DMS53 treated with DMSO at 0.1 percent for 48 hours (cell line): Measurements from ENCODE around the gene NAPG.
"Not testable (repeated sequence)": the region's sequence is repeated elsewhere in the genome, so short reads cannot be mapped to it uniquely, and the experiment has no call there.

Experiments used
- DNase-seq: peaks from one replicate; lab custom pipeline; 2025; ENCODE audit not compliant: unreplicated experiment; lab: John Stamatoyannopoulos, UW

NAPG gene

DNA sequence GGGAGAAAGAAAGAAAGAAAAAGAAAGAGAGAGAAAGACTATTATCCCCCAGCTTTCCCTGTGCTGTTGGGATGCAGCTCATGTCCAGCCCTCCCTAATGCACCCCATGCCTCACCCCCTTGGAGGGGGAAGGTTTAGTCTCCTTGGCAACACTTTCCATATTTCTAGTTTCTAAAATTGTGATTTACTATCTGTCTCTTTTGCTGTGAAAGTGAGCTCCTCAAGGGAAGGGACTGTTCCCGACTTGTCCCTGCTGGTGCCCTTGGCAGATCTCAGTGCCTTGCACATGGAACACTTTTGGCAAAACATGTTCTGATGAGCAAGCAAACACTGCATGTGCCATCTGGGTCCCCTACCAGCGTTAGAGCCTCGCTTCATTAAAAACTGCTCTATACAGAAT lies 11.7 kb upstream of the NAPG start:
- DNase-seq = no peak

DNA sequence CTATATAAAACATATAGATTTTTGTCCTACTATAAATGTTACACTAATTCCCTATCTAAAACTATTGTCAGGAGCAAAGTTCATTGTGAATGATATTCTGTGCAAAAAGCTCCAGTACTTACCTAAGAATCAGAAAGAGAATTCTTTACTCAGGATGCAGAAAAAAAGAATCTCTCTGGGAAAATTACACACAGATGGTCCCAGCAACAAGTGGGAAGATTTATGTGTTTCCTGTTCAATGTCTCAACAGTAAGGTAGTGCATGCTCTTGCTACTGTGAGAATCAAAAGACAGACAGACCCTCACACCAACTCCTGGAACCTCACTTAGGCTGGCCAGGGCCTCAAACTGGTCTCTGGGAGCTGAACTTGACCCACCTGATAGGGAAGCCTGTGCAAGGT lies 11.2 kb upstream of the NAPG start:
- no peak for DNase-seq

DNA sequence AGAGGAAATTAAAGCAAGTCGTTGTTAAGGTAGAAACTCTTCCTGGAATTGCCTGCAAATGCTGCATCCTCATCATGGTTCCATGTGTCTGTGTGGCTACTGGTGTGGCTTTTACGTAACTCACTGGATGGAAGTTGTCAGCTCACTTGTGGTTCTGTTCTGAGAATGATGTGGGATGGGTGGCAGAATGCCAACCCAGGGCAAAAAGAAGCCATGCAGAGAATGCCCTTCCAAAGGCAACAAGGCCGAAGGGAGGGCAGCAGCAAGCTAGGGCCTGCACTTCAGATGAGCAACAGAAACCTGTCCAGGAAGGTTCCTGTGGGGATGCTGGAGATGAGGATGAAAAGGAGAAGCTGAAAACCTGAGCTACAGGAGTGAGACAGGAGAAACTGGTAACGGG lies 10.4 kb upstream of the NAPG start:
- no peak for DNase-seq

DNA sequence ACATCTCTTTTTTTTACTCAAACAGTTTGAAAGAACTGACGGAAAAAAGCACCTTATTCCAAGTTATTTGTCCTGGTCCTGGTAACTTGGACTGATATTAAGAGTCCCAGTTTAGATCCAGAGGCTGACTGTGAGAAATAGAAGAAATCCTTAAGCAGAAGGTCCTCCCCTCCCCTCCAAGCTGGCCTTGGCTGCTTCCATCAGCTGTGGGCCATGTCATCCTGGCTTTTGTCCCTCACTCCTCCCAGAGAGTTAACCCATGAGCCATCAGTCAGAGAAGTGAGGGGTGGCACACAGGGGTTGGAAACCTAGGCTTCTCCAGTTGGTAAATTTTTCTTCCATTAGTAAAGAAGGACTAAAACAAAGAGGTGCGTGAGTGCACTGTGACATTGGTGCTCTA lies 9.7 kb upstream of the NAPG start:
- DNase-seq = no peak

DNA sequence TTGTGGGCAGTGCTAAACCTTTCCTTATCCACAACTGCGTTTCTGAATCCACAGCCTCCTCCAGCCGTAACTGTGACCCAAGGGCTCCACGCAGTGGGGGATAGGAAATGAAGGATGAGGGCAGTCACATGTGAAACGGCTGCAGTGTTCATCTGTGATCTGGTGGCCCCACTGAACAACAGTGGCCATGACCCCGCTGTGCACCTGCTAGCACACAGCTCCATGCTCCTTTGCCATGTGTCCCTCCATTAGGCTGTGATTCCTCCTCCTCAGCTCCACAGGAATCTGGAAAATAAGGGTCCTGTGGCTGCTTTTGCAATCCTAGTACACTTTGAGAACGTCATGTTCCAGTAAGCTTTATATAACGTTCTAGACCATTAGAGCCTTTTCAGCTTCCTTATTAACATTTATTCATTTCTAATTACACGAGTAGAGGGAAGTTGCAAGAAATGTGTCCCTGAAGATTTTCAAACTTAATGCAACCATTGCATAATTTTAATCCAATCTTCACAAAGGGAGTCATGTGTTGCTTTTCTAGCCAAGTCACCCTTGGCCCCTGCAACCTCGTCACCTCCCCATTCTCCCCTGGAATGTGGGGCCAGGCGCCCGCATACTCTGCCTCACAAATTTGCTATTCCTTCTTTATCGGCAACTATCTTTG lies 7.1 kb upstream of the NAPG start:
- DNase-seq = no peak

DNA sequence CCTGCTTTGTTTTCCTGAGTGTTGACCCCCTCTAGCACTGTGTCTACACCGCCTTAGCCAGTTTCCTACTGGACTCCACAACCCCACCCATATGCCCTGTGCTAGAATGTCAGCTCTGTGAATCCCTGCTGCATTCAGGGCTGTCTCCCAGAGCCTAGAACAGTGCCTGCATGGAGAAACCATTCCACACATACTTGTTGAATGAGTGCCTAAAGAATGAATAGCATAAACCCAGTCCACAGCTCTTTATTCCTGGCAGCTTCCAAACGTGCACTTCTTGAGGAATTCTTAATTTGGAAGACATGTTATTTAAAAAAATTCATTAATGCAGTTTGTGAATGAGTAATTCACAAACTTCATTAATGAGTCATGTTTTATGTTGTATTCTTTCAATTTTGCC lies 6.5 kb upstream of the NAPG start:
- no peak for DNase-seq

DNA sequence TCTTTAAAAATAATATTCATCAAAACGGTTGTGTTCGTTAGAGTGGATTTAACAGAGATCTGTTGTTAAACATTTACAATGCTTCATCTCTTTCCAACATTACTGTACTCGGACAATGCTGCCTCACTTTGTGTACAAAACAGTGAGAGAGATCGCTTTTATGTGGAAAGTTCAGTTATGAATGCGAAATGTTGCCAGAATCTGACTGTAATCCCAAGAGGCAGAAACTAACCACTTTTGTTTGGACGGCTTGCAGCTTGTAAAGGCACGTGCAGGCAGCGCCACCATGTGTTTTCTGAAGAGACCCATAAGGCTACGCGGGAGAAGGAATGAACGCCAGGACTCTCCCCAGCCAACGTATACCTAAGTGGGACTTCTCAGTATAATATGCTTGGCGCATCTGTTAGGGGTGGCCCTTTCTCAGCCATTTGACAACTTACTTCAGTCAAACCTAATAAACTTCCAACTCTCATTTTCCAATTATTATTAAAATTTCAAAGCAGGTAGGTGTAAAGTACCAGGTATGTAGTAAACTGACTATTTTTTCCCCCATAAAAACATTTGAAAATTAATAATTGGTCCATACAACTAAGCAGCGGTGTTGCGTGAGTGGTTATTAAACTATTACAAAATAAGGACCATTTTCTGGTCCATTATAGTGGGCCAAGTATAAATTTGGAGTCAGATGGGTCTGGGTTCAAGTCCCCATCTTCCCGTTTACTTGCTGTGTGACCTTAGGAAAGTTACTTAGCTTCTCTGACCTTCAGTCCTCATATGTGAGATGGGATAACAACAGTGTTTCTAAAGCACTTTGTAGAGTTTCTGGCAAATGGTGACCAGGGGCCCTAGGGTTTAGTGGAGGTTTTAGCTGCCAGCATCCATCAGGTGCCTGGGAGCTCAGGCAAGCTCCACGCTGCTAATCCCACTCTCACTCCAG lies 5.6 kb upstream of the NAPG start:
- DNase-seq = peak; percentile 95

DNA sequence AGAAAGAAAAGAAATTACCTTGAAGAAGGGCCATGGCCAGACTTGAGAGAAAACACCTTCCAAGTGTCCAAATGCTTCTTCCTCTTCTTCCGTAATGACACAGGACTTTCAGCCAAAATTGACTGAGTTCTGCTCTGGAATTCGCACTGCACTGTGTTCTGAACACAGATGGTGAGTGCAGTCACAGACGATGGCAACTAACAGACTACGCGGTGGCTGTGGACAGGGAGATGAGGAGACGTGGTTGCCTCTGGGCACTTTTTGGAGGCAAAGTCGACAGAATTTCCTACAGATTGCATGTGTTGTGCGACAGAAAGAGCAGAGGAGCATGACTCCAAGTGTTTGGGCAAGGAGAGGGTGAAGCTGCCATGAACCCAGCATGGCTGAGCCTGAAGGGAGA lies 4.3 kb upstream of the NAPG start:
- no peak for DNase-seq

DNA sequence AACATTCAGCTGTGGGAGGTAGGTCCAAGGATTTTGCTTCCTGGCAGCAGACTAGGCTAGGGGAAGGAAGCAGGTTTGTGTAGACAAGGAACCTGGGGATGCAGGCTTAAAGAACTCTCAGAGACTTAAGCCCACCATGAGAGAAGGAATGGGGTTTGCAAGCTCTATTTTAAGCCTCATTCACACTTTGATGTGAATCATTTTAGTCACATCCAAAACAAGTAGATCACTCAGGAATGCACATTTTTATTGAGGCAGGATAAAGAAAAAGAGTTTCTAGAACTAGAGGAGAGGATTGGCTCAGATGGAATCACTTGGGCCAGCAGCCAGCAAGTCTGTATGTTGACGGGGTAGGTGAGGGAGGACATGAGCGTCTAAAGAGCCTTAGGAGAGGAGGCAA lies 3.3 kb upstream of the NAPG start:
- no peak for DNase-seq

DNA sequence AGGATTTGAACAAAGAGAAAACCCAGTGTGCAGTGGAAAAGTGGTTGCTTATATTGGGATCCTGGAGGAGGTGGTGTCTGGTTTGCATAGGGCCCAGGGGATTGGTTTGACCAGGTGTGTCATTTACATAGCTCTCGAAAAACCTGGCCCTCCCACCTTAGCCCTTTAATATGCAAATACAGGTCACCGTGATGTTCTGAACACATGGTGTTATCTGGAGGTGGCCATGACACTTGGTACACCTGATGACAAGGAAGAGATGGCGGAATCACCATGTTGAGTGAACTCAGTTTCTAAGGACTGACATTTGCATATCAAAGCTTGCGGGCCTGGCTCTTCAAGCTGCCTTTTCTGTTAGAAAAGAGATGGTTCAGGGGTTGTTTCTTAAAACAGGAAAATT lies 2.3 kb upstream of the NAPG start:
- no peak for DNase-seq

DNA sequence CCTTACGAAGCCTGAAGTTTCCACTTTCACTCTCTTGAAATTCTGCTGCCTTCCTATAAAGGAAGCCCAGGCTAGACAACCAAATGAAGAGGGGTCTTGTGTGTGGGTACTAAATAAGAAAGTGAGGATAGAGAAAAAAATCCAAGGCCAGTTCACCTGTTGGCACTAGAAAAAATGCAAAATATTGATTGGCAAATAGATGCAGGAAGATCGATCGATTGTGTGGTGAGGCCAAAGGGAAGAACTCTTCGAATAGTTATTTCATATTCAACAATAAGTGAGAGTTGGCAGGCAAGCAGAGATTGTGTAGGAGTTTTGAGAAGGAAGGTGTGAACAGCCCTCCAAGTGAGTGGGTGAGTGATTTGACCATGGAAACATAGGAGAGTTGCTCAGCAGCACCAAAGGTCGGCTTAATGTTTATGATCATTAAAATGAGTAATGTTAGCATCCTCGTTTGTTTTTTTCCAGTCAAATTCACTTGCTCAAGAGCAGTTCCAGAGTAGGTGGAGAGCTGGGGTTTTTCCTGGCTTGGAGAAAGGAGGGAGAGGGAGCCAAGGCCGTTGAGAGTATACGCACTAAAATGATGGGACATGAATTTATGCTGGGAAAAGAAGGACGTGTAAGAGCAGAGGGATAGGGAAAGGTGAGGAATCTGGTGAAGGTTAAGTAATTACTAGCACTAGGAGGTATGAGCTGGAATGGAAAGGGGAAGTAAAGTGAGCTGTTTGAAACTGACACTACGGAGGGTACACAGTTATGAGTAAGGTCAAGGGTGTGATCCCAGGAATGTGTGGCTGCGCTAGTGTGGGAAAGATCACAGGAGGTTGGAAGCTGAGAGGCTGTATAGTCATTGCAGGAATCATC lies 1.1 kb upstream of the NAPG start:
- DNase-seq = no peak

DNA sequence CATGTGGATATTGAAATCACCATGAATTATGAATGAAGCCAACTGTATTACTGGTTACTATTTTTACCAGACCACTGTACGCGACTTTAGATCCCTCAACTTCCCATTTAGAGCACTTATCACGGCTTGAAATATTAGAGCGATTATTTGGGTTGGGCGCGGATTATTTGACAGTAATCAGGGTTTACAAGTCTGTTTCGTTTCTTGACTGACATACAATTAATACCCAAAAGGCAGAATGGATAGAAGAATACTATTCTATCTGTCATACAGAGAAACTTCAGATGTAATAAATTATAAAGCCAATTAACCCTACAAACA lies 496 bp upstream of the NAPG start:
- no peak for DNase-seq

DNA sequence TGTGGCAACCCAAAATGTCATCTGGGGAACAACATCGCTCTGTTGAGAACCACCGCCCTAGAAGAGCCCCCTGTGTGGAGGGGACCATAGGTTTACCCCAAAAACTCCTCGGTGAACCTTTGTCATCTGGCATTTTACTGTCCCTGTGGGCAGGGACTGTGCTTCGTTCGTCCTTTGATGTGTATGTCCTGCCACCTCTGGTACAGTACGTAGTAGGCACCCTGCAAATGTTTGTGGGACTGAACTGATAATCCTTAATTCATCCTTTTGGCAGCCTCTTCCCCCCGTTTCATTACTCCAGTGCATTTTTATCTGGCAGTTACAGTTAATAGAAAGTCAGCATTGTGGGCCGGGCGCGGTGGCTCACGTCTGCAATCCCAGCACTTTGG lies 728 bp downstream of the NAPG start:
- no peak for DNase-seq

DNA sequence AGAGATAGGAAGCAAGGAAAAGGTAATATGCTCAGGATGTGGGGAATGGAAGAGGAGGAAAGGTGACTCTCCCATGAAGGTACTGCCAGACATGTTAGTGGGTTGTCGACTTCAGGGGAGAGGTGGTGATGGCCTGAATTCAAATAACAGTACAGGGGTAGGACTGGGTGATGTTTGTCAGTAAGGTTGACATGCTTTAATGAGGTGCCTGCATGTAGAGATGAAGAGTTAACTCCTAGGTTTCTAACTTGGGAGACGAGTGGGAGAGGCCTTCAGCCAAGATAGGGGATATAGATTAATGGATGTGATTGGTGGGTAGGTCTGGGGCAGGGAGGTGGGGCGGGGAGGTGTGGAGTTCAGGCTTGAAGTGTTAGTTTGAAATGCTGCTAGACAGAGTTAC lies 2.6 kb downstream of the NAPG start:
- DNase-seq = no peak

DNA sequence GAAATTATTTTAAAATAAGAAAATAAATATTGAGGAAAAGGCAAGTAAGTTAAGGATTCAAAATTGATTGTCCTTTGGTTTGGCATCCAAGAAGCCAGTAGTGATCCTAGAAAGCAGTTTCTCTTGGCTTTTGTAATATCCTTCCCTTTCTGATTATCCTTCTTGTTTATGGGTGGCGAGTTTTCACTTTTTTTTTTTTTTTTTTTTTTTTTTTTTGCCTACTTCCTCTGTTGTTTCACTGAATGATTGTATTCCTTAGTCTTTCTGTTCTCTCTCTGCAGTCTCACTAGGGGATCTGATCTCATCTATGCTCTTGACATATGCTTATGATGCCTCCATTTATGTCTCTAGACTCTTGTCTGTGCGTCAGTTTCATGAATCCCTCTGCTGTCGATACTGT lies 4.2 kb downstream of the NAPG start:
- DNase-seq = no peak

DNA sequence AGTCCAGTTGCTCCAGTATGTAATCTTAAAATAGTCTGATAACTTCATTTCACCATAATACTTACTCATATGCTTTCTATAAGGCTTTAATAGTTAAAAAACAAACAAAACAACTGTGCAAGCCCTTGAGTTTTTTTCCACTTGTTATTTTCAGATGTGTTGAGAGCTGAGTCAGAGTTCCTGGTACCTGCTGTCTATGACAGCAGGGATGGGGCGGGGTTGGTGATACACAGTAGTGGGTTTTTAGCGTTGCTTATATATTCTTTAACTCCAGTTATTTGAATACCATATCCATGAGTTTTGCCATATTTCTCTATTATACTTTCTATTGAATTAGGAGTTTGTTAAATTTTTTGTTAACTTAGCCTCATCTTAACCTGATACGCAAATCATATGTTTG lies 5.0 kb downstream of the NAPG start:
- peak; percentile 9 for DNase-seq

DNA sequence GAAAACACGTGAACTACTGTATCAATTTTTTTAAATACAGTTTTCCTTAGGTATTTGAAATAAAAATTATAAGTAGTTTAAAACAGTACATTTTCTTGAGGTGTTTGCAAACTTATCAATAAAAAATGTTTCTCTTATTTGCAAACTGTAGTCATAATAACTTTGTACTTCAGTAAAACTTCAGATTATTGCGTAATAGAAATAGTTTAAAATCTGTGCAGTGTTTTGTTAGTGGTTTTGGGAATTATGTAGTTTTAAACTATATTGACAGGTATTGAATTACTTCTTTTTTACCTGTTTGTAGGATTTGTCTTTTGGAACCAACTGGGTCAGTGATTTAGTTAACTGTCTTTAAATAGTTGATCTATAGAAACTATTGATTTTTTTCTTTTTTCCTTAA lies 7.3 kb downstream of the NAPG start:
- DNase-seq = no peak

DNA sequence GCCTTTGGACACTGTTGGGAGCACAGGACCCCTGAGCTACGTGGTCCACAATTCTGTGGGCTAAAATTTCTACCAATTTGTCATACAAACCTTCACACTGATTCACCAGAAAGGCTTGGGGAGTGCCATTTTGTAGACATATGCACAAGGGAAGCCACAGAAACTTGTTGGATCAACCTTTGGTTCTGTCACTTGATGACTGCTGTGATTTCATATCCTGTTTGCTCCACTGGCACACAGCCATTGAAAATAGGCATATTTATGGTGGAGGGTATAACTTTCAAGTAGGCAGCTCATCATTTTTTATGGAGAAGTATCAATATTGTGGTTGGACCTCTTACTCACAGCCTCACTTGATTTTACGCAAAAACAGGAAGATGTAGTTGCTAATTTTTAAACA lies 10.5 kb downstream of the NAPG start:
- DNase-seq = no peak

DNA sequence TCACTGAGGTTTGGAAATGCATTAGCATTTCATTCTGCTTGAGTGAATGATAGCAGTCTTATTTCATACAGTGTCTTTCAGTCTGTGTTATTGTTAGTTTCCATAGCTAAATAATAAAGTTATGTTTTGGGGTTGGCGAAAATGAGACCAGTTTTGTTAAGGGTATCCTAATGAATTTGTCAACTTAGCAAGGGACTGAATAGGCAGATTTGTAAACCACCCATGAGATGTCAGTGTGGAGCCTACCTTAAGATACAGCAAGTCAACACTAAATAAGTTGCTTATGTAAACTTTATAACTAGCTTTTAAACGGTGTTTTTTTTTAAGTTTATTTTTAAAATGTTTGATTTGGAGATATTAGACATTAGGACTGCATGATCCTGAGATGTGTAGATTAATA lies 11.9 kb downstream of the NAPG start:
- no peak for DNase-seq

DNA sequence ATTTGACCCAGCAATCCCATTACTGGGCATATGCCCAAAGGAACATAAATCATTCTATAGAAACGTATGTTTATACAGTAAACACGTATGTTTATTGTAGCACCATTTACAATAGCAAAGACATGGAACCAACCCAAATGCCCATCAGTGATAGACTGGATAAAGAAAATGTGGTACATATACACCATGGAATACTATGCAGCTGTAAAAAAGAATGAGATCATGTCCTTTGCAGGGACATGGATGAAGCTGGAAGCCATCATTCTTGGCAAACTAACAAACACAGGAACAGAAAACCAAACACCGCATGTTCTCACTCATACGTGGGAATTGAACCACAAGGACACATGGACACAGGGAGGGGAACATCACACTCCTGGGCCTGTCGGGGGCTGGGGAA lies 13.3 kb downstream of the NAPG start:
- not testable (repeated sequence) for DNase-seq

DNA sequence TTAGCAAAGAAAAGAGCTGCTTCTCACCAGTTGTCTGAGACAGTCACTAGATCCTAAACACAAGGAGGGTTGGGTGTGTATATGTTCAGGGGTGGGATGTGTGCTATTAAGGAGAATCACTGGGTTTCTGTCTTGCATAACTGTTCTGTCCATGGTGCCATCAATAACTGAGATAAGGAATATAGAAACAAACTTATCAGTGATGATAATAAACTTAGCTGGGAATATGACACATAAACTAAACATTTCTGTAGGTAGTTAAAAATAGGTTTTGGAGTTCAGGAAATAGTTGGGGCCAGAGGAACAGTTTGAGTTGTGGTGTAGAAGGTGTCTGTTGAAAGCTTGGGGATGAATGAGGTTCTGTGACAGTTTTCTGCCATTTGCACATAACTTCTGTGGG lies 17.4 kb downstream of the NAPG start:
- DNase-seq = no peak
